ENCODE measurements around the gene LBHD2.

- no peak for TF ChIP-seq CTCF (IDR thresholded peaks at IDR 0.05)
- TF ChIP-seq EZH2 (IDR thresholded peaks at IDR 0.05): no peak
Observed at GRCh38 chr14:103057028-103057371, 27.0 kb upstream of the LBHD2 start.

Measured in neural progenitor cell (in vitro differentiated cells).